SK-N-SH treated with all-trans-retinoic acid at 6 μM for 48 hours (cell line): ENCODE data around the gene PPARD.
A peak's percentile ranks its signal among the peaks of the same experiment; 100 is the strongest.

Experiments used
- ATAC-seq: fragments of 200-7000 bp; cut with Tn5 transposase; 3 replicates; pipeline ENCODE4 v1.9.1; 2020; ENCODE audit warnings: mild to moderate bottlenecking, moderate library complexity
- BACH2 ChIP-seq: fragments of 250-450 bp; sonication (Bioruptor Pico); IDR thresholded peaks from 2 replicates; pipeline ENCODE4 v1.9.0; 2021; ENCODE audit warnings: mild to moderate bottlenecking, borderline replicate concordance
- CREB5 ChIP-seq: fragments of 250-450 bp; sonication (Bioruptor Pico); IDR thresholded peaks from 2 replicates; pipeline ENCODE4 v1.5.1; 2020; ENCODE audit warnings: low read depth, mild to moderate bottlenecking, moderate library complexity
- CSDC2 ChIP-seq: fragments of 250-450 bp; sonication (Bioruptor Pico); IDR thresholded peaks from 2 replicates; pipeline ENCODE4 v1.5.0; 2020; ENCODE audit warnings: mild to moderate bottlenecking, moderate library complexity
- CSRNP3 ChIP-seq: fragments of 250-450 bp; sonication (Bioruptor Pico); IDR thresholded peaks from 2 replicates; pipeline ENCODE4 v1.5.1; 2021; ENCODE audit warnings: mild to moderate bottlenecking, moderate library complexity
- ESRRG ChIP-seq: fragments of 250-450 bp; sonication (Bioruptor Pico); IDR thresholded peaks from 2 replicates; pipeline ENCODE4 v1.6.1; 2021; ENCODE audit warnings: mild to moderate bottlenecking
- GLIS3 ChIP-seq: fragments of 250-450 bp; sonication (Bioruptor Pico); IDR thresholded peaks from 2 replicates; pipeline ENCODE4 v1.5.0; 2020; ENCODE audit warnings: mild to moderate bottlenecking, moderate library complexity
- ISL1 ChIP-seq: fragments of 250-450 bp; sonication (Bioruptor Pico); IDR thresholded peaks from 2 replicates; pipeline ENCODE4 v2.1.2; 2022; ENCODE audit warnings: mild to moderate bottlenecking, moderate library complexity
- OSR1 ChIP-seq: fragments of 250-450 bp; sonication (Bioruptor Pico); IDR thresholded peaks from 2 replicates; pipeline ENCODE4 v1.8.0; 2022; ENCODE audit warnings: moderate library complexity, mild to moderate bottlenecking, inconsistent platforms
- PATZ1 ChIP-seq: fragments of 250-450 bp; sonication (Bioruptor Pico); IDR thresholded peaks from 2 replicates; pipeline ENCODE4 v1.8.0; 2020; ENCODE audit warnings: mild to moderate bottlenecking, moderate library complexity, borderline replicate concordance
- POU6F1 ChIP-seq: fragments of 250-450 bp; sonication (Bioruptor Pico); IDR thresholded peaks from 2 replicates; pipeline ENCODE4 v1.8.0; 2021; ENCODE audit warnings: low read depth, mild to moderate bottlenecking, moderate library complexity, borderline replicate concordance
- PPARA ChIP-seq: fragments of 250-450 bp; sonication (Bioruptor Pico); IDR thresholded peaks from 2 replicates; pipeline ENCODE4 v1.5.0; 2020; ENCODE audit warnings: mild to moderate bottlenecking, borderline replicate concordance
- RARB ChIP-seq: fragments of 250-450 bp; sonication (Bioruptor Pico); IDR thresholded peaks from 2 replicates; pipeline ENCODE4 v1.8.0; 2021; ENCODE audit warnings: mild to moderate bottlenecking, moderate library complexity
- TOX ChIP-seq: fragments of 250-450 bp; sonication (Bioruptor Pico); IDR thresholded peaks from 2 replicates; pipeline ENCODE4 v1.8.0; 2021; ENCODE audit warnings: mild to moderate bottlenecking, moderate library complexity, borderline replicate concordance
- TSHZ2 ChIP-seq: fragments of 250-450 bp; sonication (Bioruptor Pico); IDR thresholded peaks from 2 replicates; pipeline ENCODE4 v1.5.0; 2020; ENCODE audit warnings: mild to moderate bottlenecking, moderate library complexity
- ZC3H10 ChIP-seq: fragments of 250-450 bp; sonication (Bioruptor Pico); IDR thresholded peaks from 2 replicates; pipeline ENCODE4 v1.5.1; 2021; ENCODE audit warnings: mild to moderate bottlenecking, moderate library complexity
- ZFP30 ChIP-seq: fragments of 450-650 bp; formaldehyde crosslinking; IDR thresholded peaks from 2 replicates; pipeline ENCODE4 v1.5.0; 2022; ENCODE audit warnings: mild to moderate bottlenecking, moderate library complexity
- ZNF565 ChIP-seq: fragments of 450-650 bp; formaldehyde crosslinking; conservative IDR thresholded peaks from 2 replicates; pipeline ENCODE4 v1.5.0; 2020; ENCODE audit warnings: low read depth, mild to moderate bottlenecking, moderate library complexity
- ZNF70 ChIP-seq: fragments of 450-650 bp; formaldehyde crosslinking; IDR thresholded peaks from 2 replicates; pipeline ENCODE4 v1.5.0; 2020; ENCODE audit warnings: mild to moderate bottlenecking, moderate library complexity
- ZNF8 ChIP-seq: fragments of 450-650 bp; formaldehyde crosslinking; IDR thresholded peaks from 2 replicates; pipeline ENCODE4 v1.5.0; 2020; ENCODE audit warnings: mild to moderate bottlenecking, moderate library complexity

Gene PPARD

GRCh38 chr6:35448191-35448590 is 105.8 kb downstream of the PPARD start:
- TF ChIP-seq PATZ1 (CRISPR knock-in tag), result no peak
- no peak for TF ChIP-seq ZNF565 (CRISPR knock-in tag)
- TF ChIP-seq CSDC2, result no peak
- no peak for TF ChIP-seq POU6F1 (CRISPR knock-in tag)
- TF ChIP-seq, all 23 proteins: peak for 0
- ATAC-seq, result no peak

- peak; percentile 84 for ATAC-seq
- TF ChIP-seq TOX (CRISPR knock-in tag) (no peak), CSRNP3 (no peak), ZNF70 (no peak), OSR1 (CRISPR knock-in tag) (no peak), ZNF8 (CRISPR knock-in tag) (no peak), ZC3H10 (no peak), PATZ1 (CRISPR knock-in tag) (no peak), TSHZ2 (no peak), POU6F1 (CRISPR knock-in tag) (no peak), ZNF565 (CRISPR knock-in tag) (no peak), BACH2 (CRISPR knock-in tag) (no peak), RARB (no peak), CSDC2 (no peak), ESRRG (CRISPR knock-in tag) (no peak), GLIS3 (CRISPR knock-in tag) (no peak)
These were observed 107.0 kb downstream of the PPARD start for GRCh38 chr6:35449287-35449881.

GRCh38 chr6:35451354-35452182 is 109.2 kb downstream of the PPARD start:
- no peak for ATAC-seq
- TF ChIP-seq ZC3H10 (no peak), ESRRG (CRISPR knock-in tag) (no peak), PPARA (no peak), CSRNP3 (no peak), ISL1 (no peak), OSR1 (CRISPR knock-in tag) (no peak), POU6F1 (CRISPR knock-in tag) (no peak), ZFP30 (CRISPR knock-in tag) (no peak), CREB5 (CRISPR knock-in tag) (no peak), GLIS3 (CRISPR knock-in tag) (no peak), RARB (no peak)
